A172 (cell line): ENCODE data around the gene VRK1. TPM values are rescaled to one million over a fixed set of nuclear protein-coding genes. Genes with fewer than 3 reads are reported as not detected.
"Not testable (repeated sequence)": the region's sequence is repeated elsewhere in the genome, so short reads cannot be mapped to it uniquely, and the experiment has no call there.

Experiments
- DNase-seq: peaks from one replicate; pipeline ENCODE4 v3.0.0-alpha.2; 2015; ENCODE audit warnings: low spot score
- total RNA-seq: library from RNA; depleted of rRNA; stranded (reverse); fragments of >200 nt; shearing (Covaris generic); gene quantifications from 2 replicates; pipeline ENCODE4 v1.2.3, GENCODE V29; 2014

VRK1 gene
- total RNA-seq, 1 experiment from 2014 or later, result 77.2 TPM

DNA sequence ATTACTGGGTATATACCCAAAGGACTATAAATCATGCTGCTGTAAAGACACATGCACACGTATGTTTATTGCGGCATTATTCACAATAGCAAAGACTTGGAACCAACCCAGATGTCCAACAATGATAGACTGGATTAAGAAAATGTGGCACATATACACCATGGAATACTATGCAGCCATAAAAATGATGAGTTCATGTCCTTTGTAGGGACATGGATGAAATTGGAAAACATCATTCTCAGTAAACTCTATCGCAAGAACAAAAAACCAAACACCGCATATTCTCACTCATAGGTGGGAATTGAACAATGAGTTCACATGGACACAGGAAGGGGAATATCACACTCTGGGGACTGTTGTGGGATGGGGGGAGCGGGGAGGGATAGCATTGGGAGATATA, 86.8 kb downstream of the VRK1 start:
- DNase-seq, result not testable (repeated sequence)

DNA sequence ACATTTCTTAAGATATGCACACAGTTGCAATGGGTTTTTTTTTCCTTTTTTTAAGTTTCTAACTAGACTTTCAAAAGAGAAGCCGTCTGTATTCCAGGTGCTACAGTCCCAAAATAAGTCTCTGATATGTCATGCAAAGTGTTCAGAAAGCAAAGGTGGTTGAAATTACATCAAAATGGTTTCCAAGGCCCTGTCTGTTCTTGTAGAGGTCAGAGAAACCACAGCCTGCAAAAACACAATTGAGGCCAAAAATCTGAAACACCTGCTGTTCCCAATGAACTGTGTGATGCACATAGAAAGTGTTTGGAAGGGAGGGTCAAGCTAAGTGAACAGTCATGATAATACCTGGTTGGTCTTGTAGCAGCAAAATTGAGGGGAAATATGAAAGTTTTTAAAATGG, 91.0 kb downstream of the VRK1 start:
- DNase-seq, result no peak

DNA sequence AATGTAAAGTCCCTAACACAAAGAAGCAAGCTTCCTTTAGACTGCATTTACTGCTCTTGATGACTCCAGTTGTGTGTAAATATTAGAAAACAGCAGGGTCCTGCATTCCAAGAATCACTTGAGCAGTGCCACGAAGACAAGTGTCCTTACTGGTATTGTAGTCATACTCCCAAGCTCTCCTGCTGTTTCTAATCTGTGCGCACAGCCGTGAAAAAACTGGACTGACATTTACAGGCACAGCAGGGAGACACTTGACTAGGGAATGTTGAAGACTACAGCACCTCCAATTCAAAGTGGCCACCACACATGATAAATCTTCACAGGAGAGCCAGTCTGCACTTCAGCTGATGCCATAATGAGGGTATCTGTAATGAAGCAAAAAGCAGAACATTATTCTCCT, 91.4 kb downstream of the VRK1 start:
- DNase-seq, result no peak

DNA sequence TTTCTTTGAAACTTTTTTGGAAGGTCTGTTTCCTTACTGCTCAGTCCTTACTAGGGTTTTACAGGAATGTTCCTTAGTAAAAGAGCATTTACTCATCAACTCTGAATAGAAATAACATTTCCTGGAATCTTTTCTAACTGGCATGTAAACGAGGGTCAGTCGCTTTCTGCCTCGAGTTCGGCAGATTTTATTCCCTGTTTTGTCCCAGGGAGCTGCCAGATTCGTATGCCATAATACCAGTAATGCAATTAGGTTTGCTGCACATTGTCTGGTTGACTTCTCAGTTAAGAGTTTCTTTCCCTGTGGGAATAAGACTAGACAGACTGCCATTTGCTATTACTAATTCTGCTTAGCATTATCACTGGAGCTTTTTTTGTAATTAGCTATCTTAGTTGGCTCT, 91.9 kb downstream of the VRK1 start:
- no peak for DNase-seq

DNA sequence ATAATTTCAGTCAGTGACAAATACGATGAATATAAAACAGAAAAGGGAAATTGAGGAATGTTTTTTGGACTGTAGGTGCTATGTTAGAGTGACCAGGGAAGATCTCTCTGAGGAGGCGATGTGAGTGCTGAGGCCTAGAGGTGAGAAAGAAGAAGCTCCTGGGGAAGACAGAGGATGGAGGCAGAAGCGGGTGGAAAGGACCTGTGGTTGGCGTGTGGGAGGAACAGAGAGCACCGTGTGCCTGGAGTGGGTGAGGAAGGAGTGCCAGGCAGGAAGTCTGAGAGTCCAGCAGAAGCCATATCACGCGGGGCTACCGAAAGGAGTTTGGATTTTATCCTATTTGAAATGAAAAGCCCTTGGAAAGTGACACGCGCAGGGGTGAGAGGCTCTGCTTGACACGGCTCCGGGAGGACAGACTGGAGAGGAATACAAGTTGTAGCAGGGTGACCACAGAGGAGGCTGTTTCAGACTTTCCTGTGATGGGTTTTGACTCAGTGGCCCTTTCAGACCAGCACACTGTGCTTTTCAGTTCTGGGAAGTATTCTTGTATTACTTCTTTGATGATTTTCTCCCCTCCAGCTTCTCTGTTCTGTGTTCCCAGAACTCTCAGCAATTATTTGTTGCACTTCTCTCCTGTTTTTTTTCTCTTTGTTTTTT, 96.9 kb downstream of the VRK1 start:
- no peak for DNase-seq

DNA sequence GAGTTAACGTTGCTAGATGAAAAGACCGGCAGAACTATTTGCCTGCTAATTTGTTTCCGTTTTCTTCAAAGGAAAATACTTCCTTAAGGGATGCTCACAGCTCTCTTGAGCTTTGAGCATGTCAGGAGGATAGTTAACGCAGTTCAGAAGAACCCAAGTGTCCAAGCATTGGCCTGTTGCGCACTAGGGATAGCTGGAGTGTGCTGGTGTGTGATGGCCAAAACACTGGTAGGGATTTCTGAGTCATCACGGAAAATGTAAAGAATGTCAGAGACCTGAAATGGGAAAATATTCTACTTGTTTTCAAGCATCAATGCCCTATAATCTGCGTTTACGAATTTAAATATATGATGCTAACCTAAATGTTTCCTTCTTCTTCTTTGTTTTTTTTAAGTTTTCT, 97.8 kb downstream of the VRK1 start:
- DNase-seq, result no peak

DNA sequence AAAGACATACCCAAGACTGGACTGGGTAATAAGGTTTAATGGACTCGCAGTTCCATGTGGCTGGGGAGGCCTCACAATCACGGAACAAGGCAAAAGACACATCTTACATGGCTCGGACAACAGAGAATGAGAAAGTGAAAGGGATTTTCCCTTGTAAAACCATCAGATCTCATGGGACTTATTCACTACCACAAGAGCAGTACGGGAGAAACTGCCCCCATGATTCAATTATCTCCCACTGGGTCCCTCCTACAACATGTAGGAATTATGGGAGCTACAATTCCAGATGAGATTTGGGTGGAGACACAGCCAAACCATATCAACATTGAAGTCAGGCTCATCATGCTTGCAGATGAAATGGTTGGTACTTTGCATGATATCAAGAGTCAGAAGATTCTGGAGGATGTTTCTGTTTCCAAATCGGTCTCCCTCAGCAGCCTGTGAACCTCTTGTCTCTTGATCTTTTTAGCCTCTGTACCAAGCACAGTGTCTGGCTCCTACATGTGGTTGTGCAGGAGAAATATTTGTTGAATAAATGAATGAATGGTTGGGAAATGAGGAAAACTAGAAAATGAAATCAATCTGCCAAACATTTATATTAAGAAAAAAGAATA, 98.6 kb downstream of the VRK1 start:
- DNase-seq, result no peak

DNA sequence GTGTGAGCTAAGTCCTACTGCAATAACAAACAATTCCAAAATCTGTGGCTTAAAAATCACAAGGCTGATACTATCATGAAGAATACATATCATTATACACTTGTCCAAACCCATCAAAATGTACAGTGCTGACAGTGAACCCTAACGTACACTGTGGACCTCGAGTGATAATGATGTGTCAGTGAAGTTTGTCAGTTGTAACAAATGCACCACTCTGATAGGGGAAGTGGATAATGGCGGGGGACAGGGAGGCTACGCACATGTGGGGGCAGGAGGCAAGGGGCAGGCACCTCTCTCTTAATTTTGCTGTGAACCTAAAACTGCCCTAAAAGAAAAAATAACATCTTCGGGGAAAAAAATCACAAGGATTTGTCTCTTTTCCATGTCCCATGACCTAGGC, 100.0 kb downstream of the VRK1 start:
- DNase-seq, result no peak

DNA sequence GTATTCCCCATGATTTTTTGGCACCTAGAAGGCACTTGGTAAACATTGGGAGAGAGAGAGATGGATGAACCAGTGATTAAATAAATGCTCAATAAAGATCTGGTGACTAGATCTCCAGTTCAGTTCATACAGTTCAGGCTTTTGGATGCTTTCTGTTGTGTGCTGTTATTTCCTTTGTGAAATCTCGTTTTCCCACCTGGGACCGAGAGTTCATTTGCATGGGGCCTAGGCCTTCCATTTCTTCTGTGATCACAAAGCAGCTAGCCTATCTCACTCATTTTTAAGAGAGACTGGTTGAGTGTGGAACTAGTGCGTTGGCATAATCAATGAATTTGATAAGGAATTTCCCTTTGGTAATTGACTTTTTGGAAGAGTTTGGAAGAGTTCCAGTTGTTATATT, 104.0 kb downstream of the VRK1 start:
- no peak for DNase-seq

DNA sequence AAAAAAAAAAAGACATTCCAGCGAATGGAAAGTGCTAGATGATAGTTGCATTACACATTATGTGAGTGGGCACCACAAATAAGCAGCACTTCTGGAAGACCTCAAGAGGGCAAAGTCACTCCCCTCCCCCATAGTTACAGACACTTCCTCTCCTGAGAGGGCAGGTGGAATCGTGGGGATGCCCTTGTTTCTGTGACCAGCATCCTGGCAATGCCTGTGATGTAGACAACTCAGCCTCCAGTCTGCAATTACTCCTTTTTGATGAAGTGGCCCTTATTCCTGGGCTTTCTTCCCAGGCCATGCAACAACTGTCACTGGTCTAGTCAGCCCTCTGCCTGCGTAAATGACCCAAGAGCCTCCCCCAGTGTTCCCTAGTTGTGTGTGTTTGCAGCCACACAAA, 104.8 kb downstream of the VRK1 start:
- DNase-seq, result no peak

DNA sequence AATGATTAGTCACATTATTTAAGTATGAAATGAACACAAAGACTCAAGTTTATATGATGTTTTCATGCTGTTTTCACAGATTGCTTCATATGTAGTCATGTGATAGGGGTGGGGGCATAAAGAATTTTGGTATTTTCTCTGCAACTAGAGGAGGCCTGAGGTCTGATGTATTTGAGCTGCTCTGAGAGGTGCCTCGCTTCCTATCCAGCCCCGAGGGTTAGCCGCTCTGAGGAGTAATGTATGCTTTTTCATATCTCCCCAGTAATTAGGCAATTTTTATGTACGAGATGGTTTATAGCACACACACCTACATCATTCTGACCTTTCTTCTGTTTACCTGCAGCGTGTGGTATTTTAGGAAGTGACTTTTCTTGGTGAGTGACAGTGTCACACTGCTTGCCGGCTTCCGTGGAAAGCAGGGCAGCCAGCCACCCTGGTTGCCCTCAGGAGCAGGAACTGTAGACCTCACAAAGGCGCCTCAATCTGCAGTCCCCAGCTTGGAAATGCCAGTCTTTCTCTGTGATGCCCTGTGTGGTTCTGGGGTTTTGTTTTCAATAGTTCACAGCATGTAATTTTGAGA, 106.4 kb downstream of the VRK1 start:
- no peak for DNase-seq

DNA sequence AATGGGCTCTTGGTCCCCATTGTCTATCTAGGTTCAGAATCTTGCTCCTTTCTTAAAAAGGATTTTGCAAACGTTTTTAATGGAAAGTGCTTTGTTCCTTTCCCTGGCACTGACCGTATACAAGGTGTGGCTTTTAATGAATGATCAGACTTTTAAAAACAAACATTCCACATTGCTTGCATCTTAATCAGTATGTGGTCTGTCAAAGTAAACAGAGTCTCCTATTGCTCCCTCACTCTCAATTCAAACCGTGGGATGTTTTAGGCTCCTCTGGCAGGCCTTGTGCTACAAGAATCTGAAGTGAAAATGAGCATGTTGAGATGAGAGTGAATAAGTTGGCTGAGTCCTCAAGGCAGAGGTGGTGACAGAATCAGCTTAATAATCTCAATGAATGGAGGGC, 107.0 kb downstream of the VRK1 start:
- no peak for DNase-seq

DNA sequence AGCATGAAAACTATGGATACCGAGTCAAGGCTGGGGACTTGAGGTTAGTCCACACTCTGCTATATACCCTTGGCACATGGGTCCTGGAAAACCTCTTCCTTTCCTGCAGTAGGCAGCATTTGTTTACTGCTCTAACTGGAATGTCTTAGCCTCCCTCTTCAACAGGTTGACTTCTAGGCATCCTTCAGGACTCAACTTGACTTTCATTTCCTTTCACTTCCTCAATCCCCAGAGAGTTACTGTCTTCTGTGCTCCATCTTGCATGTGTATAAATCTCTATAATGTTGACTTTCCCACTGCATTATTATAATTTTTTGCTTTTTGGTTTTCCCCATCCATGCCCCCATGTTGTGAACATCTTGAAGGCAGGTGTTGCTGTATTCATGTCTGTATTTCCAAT, 107.9 kb downstream of the VRK1 start:
- no peak for DNase-seq

DNA sequence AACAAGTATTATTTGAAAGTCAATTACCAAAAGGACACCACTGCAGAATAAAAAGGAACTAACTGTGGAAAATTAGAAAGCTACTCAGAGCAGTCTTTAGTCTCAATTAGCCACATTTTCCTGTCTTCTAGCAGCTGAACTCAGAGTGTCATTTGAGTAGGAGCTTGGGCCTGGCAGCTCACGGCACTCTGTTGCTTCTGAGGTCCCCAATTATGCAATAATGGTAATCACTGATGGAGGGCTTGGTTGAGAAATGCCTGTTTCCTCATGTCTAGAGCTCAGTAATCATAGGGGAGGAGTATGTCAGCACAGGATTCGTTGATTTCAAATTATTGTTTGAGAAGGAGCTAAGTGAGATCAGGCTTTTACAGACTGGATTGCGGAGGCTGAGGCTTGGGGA, 108.6 kb downstream of the VRK1 start:
- DNase-seq, result no peak

DNA sequence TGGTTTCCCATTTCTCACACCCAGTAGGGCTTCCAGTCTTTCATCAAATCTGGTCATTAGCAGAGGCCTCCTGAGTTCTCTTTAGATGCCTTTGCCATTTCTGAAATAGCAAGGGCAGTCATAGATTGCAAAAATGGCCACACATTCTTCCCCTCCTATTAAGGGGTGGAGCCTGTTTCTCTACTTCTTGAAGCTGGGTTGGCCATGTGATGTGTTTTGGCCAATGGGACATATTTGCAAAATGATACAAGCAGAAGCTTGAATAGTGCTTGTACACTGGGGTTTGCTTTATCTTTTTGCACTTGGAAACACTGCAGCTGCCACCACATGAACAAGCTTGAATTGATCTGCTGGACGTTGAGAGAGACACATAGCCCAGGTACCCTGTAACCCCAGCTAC, 109.3 kb downstream of the VRK1 start:
- DNase-seq, result no peak

DNA sequence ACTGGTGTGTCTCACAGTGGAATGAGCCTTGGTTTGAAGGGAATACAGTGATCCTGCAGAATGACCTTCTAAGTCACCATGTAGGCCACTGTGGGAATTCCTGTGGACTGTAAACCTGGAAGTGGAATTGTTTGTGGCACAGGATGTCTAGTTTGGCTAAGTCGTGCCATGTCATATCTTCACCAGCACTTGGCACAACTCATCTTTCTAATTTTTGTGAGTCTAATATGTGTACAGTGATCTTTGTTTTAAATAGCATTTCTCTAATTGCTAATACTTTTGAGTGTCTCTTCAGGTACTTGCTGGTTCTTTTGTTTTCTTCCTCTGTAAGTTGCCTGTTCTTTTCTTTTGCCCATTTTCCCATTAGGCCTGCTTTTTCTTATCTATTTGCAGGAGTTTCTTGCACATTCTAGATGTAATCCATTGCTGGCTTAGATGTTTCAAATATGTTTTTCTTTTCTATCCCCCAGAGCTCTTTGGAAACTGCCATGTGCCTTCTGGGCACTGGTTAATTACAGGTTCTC, 112.7 kb downstream of the VRK1 start:
- DNase-seq, result no peak

DNA sequence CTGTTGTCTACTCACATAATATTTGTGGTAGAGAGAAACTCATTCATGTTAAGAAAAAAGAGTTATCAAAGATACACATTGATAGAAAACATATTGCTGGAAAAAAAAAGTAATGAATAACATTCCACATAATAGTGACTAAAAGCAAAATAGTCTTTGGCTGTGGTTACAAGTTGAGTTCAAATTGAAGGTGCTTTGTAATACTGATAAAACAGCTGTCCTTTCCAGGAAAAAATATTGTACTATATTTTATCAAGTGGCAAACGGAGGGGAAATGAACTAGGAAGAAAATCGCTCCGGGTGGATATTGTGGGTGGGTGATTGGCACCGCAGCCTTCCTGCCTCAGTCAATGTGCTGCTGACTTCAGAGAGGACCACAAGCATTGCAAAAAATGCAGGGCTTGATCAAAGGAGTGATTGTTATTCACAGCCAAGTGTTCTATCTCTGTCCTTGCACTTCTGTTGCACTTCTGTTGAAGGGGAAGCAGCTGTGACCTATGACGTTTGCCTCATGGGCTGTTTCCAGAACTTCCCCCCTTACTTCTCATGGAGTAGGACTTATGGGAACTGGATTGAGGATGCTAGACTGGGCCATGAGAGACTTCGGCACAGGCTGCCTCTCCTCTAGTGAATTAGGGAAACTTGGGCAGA, 114.4 kb downstream of the VRK1 start:
- DNase-seq, result no peak

DNA sequence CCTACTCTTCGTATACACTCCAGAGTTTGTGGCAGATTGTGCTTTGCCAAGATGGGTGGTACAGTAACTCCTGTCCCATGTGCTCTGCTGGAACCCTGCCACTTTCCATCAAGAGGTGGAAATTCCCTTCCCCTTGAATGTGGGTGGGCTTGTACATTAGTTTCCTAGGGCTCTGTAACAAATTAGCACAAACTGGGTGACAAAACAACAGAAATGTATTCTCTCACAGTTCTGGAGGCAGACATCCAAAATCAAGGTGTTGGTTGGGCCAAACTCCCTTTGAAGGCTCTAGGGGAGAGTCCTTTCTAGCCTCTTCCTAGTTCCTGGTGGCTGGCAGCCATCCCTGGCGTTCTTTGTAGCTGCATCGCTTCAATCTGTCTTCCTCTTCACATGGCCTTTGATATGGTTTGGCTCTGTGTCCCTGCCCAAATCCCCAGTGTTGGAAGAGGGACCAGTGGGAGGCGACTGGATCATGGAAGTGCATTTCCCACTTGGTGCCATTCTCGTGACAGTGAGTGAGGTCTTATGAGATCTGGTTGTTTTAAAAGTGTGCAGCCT, 117.5 kb downstream of the VRK1 start:
- no peak for DNase-seq

DNA sequence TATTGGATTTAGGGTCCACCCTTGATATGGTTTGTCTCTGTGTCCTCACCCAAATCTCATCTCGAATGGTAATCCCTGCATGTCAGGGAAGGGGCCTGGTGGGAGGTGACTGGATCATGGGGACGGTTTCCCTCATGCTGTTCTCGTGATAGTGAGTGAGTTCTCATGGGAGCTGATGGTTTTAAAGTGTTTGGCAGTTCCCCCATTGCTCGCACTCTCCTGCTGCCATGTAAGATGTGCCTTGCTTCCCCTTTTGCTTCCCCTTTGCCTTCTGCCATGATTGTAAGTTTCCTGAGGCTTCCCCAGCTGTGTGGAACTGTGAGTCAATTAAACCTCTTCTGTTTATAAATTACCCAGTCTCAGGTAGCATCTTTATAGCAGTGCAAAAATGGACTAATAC, 118.3 kb downstream of the VRK1 start:
- DNase-seq, result no peak

DNA sequence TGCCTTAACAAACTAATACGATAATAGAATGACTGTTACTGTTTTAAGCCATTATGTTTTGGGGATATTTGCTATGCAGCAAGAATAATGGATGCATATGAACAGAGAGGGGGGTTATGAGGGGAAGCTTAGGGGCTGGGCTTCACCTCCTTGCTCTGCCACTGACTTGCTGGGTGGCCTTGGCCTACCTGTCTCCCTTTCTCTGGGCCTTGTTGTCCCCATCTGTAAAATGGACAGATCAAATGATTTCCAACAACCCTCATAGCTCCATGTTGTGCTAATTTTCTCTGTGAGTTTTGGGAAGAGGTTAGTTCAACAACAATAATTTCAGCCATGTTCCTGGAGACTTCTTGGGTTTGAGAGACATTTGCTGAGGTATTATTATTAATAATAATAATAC, 119.6 kb downstream of the VRK1 start:
- no peak for DNase-seq

DNA sequence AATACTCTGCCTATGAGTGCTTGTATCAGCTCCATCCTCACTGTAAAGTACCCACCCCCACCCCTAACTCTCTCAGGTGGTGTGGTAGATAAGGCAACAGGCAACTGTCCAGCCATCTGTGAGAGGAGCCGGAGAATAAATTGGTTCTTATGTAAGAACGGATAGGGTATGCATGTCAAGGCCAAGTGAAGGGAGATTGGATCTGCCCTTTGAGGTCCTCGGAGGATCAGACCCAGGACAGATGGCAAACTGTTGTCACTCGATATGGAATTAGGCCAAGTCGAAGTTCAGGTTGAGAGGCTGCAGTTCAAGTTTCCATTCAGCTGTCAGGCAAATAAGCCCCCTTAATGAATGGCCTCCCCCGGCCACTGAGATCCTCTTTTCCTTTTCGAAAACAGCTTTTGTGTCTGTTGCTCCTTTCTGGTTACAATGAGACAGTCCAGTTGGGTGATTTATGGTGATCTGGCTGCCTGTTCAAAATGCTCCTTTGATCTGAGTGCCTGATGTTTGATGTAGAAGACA, 120.3 kb downstream of the VRK1 start:
- no peak for DNase-seq

DNA sequence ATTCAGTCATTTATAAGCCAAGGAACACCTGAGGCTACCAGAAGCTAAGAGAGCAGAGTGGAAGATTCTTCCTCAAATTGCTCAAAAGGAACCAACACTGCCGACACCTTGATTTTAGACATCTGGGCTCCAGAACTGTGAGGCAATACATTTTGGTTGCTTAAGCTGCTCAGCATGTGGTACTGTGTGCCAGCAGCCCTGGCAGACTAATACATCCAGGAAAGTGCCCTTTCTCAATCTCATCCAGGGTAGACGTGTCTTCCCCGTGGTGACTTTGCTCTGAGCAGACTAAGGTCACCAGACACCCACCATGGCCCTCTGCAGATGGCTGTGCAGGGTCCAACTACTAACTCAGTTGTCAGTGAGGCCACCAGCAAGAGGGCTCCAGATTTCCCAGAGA, 122.8 kb downstream of the VRK1 start:
- no peak for DNase-seq
